Measurements from ENCODE around the gene CD52. TPM values are rescaled to one million over a fixed set of nuclear protein-coding genes. Genes with fewer than 3 reads are reported as not detected.
"Not testable (repeated sequence)": the region's sequence is repeated elsewhere in the genome, so short reads cannot be mapped to it uniquely, and the experiment has no call there.

The CD52 gene
- total RNA-seq, 1 experiment from 2014 or later: 2.8 TPM

DNA sequence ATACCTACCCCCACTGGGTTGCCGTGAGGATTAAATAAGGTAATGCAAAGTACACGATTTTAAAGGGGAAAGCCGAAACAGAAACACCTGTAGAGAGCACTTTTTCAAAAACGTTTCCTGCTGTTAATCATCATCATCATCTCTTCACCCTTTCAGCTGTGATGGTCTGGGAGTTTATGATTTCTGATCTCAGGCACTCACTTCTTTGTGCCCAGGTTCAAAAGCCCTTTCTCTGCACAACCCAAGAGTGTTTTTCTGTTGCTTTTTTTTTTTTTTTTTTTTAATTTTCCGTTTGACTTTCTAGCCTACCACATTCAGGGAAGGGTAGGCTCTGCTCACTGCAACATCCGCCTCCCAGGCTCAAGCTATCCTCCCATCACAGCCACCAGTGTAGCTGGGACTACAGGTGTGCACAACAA, 10.4 kb upstream of the CD52 start:
- CTCF ChIA-PET: interaction anchor here (0.7 to 5.2 kb wide), 10 partner anchors 14 to 976 kb away, joined by 3 to 42 read pairs (median 4); partner anchors contain the start of genes CEP85, SH3BGRL3 and ZNF593
- H3K27ac Mint-ChIP-seq: peak overlapping the region; percentile 70
- peaks cover 4% of the 10 kb centered on the region for H3K27me3 Mint-ChIP-seq (ENCODE audit: low read depth)
- ATAC-seq (no peak), DNase-seq (ENCODE audit: low spot score) (no peak)
- no peaks in the 10 kb centered on the region for H3K9me3 Mint-ChIP-seq
- TF ChIP-seq ZBTB43 (CRISPR knock-in tag; IDR thresholded peaks at IDR 0.05) (no peak), MYBL2 (CRISPR knock-in tag; IDR thresholded peaks at IDR 0.05) (no peak), RORB (CRISPR knock-in tag; IDR thresholded peaks at IDR 0.05) (no peak), JAZF1 (CRISPR knock-in tag; IDR thresholded peaks at IDR 0.05) (no peak), NR3C1 (CRISPR knock-in tag; conservative IDR thresholded peaks at IDR 0.05; ENCODE audit: low read depth) (no peak), OVOL2 (CRISPR knock-in tag; IDR thresholded peaks at IDR 0.05; ENCODE audit: borderline replicate concordance) (no peak), CREB1 (CRISPR knock-in tag; IDR thresholded peaks at IDR 0.05) (no peak), MLX (CRISPR knock-in tag; IDR thresholded peaks at IDR 0.05) (no peak), IRF2 (CRISPR knock-in tag; IDR thresholded peaks at IDR 0.05; ENCODE audit: borderline replicate concordance, low read depth) (no peak), TEAD1 (CRISPR knock-in tag; IDR thresholded peaks at IDR 0.05) (no peak)
- TF ChIP-seq, protein P1, sequence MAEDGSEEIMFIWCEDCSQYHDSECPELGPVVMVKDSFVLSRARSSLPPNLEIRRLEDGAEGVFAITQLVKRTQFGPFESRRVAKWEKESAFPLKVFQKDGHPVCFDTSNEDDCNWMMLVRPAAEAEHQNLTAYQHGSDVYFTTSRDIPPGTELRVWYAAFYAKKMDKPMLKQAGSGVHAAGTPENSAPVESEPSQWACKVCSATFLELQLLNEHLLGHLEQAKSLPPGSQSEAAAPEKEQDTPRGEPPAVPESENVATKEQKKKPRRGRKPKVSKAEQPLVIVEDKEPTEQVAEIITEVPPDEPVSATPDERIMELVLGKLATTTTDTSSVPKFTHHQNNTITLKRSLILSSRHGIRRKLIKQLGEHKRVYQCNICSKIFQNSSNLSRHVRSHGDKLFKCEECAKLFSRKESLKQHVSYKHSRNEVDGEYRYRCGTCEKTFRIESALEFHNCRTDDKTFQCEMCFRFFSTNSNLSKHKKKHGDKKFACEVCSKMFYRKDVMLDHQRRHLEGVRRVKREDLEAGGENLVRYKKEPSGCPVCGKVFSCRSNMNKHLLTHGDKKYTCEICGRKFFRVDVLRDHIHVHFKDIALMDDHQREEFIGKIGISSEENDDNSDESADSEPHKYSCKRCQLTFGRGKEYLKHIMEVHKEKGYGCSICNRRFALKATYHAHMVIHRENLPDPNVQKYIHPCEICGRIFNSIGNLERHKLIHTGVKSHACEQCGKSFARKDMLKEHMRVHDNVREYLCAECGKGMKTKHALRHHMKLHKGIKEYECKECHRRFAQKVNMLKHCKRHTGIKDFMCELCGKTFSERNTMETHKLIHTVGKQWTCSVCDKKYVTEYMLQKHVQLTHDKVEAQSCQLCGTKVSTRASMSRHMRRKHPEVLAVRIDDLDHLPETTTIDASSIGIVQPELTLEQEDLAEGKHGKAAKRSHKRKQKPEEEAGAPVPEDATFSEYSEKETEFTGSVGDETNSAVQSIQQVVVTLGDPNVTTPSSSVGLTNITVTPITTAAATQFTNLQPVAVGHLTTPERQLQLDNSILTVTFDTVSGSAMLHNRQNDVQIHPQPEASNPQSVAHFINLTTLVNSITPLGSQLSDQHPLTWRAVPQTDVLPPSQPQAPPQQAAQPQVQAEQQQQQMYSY (CRISPR knock-in tag; IDR thresholded peaks at IDR 0.05): no peak
- POLR2A ChIA-PET: interaction anchor here (0.7 kb wide), 1 partner anchor 14 kb away, joined by 5 read pairs; no protein-coding TSS in a partner anchor
- H3K36me3 Mint-ChIP-seq: no peaks in the 10 kb centered on the region
- H3K4me3 Mint-ChIP-seq: peak overlapping the region; percentile 99
- peaks cover 23% of the 10 kb centered on the region for H3K4me1 Mint-ChIP-seq

- POLR2A ChIA-PET: interaction anchor here (0.7 kb wide), 2 partner anchors 15 to 121 kb away, joined by 5 to 7 read pairs; no protein-coding TSS in a partner anchor
- not testable (repeated sequence) for H3K36me3 Mint-ChIP-seq; ATAC-seq; H3K4me3 Mint-ChIP-seq; H3K27me3 Mint-ChIP-seq (ENCODE audit: low read depth); H3K9me3 Mint-ChIP-seq; DNase-seq (ENCODE audit: low spot score)
- peak overlapping the region; percentile 19 for H3K27ac Mint-ChIP-seq
- CTCF ChIA-PET: interaction anchor here (0.6 to 5.2 kb wide), 11 partner anchors 13 to 977 kb away, joined by 3 to 42 read pairs (median 4); partner anchors contain the start of genes CEP85, SH3BGRL3 and ZNF593
- peaks cover 23% of the 10 kb centered on the region for H3K4me1 Mint-ChIP-seq
Measured at GRCh38 chr1:26307966-26308899, 9.5 kb upstream of the CD52 start.

DNA sequence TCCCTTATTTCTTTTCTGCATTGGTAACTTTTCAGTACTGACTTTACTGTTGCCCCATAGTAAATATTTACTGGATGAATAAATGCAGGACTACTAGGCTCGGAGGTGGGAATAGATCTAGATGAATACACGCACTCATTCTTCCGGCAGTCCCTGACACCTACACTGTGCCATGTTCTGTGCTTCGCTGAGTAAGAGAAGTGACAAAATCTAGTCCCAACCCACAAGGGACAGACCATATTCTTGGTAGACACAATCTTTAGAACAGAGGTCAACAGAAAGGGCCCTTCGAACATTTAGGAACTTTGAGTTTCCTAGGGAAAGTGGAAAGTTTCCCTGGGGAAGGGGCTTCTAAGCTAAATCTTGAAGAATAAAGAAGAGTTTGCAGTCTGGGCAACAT, 3.3 kb upstream of the CD52 start:
- ATAC-seq (no peak), DNase-seq (ENCODE audit: low spot score) (no peak)
- CTCF ChIA-PET: interaction anchor here (0.6 to 11.1 kb wide), 4 partner anchors 30 to 170 kb away, joined by 3 to 306 read pairs (median 4); partner anchors contain the start of gene SH3BGRL3
- no peak overlapping the region for H3K27ac Mint-ChIP-seq
- peaks cover 27% of the 10 kb centered on the region for H3K4me1 Mint-ChIP-seq
- no peaks in the 10 kb centered on the region for H3K36me3 Mint-ChIP-seq
- TF ChIP-seq RORB (CRISPR knock-in tag; IDR thresholded peaks at IDR 0.05): no peak
- TF ChIP-seq, protein P2, sequence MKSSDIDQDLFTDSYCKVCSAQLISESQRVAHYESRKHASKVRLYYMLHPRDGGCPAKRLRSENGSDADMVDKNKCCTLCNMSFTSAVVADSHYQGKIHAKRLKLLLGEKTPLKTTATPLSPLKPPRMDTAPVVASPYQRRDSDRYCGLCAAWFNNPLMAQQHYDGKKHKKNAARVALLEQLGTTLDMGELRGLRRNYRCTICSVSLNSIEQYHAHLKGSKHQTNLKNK (CRISPR knock-in tag; IDR thresholded peaks at IDR 0.05): no peak
- TF ChIP-seq, protein P3, sequence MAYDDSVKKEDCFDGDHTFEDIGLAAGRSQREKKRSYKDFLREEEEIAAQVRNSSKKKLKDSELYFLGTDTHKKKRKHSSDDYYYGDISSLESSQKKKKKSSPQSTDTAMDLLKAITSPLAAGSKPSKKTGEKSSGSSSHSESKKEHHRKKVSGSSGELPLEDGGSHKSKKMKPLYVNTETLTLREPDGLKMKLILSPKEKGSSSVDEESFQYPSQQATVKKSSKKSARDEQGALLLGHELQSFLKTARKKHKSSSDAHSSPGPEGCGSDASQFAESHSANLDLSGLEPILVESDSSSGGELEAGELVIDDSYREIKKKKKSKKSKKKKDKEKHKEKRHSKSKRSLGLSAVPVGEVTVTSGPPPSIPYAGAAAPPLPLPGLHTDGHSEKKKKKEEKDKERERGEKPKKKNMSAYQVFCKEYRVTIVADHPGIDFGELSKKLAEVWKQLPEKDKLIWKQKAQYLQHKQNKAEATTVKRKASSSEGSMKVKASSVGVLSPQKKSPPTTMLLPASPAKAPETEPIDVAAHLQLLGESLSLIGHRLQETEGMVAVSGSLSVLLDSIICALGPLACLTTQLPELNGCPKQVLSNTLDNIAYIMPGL (CRISPR knock-in tag; IDR thresholded peaks at IDR 0.05): no peak
- no peak overlapping the region for H3K4me3 Mint-ChIP-seq
- POLR2A ChIA-PET: no interaction called here
- peaks cover 17% of the 10 kb centered on the region for H3K27me3 Mint-ChIP-seq (ENCODE audit: low read depth)
- no peaks in the 10 kb centered on the region for H3K9me3 Mint-ChIP-seq

Data from WTC11 (cell line).